DMS 273 treated with DMSO at 0.1 percent for 48 hours (cell line): Measurements from ENCODE around the gene PDCL2.
"Not testable (repeated sequence)": the region's sequence is repeated elsewhere in the genome, so short reads cannot be mapped to it uniquely, and the experiment has no call there.

Experiments used
- DNase-seq: peaks from one replicate; lab custom pipeline; 2025; lab: John Stamatoyannopoulos, UW

Gene PDCL2

GRCh38 chr4:55588160-55588559 is 3.9 kb downstream of the PDCL2 start:
- DNase-seq = no peak

DNA sequence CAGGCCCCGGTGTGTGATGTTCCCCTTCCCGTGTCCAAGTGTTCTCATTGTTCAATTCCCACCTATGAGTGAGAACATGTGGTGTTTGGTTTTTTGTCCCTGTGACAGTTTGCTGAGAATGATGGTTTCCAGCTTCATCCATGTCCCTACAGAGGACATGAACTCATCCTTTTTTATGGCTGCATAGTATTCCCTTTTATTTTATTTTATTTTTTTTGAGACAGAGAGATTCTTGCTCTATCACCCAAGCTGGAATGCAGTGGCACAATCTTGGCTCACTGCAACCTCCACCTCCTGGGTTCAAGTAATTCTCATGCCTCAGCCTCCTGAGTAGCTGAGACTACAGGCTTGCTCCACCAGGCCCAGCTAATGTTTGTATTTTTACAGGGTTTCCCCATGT is 9.3 kb downstream of the PDCL2 start:
- not testable (repeated sequence) for DNase-seq

DNA sequence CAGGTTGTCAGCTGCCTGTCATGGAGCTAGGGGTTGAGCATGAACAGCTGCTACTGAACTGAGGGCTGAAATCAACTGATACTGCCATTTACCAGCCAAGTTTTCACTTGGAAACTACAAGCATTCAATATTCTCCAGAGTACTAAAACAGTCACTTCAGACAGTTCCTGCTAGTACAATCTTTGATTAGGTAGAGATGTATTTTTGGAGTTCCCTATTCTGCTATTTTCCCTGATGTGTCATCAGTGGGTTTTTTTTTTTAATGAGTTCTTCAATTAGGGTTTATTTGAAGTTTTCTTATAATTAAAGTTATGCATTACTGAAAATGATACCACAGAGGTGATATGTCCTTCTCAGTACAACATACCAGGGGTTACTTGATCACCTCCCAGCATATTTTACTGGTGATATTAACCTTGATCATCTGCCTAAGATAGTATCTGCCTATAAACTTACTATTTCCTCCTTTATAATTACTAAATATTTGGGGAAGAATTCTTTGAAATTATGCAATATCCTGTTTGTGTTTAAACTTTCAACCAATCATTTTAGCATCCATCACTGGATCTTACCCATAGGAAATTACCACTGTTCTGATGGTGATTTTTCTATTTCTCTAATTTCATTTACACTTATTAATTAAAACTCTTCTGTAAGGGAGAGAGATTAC is 13.6 kb downstream of the PDCL2 start:
- no peak for DNase-seq

DNA sequence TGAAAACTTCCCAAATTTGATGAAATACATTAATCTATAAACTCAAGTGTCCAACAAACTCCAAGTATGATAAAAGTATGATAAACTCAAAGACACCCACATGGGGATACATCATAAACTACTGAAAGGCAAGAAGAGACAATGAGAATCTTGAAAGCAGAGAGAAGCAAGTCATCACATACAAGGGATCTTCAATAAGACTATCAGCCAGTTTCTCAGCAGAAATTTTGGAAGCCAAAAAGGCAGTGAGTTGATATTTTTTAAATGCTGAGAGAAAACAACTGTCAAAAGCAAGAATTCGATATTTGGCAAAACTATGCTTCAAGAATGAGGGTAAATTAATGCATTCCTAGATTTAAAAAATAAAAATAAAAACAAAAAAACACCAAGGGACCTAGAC is 16.5 kb downstream of the PDCL2 start:
- no peak for DNase-seq

- no peak for DNase-seq
Observed at GRCh38 chr4:55574252-55574651, 17.8 kb downstream of the PDCL2 start.

- DNase-seq = no peak
Observed at GRCh38 chr4:55571806-55572205, 20.2 kb downstream of the PDCL2 start.

- DNase-seq = no peak
Observed at GRCh38 chr4:55568905-55569504, 23.0 kb downstream of the PDCL2 start.

GRCh38 chr4:55561889-55562288 is 30.2 kb downstream of the PDCL2 start:
- no peak for DNase-seq

GRCh38 chr4:55560096-55560495 is 31.9 kb downstream of the PDCL2 start:
- no peak for DNase-seq

DNA sequence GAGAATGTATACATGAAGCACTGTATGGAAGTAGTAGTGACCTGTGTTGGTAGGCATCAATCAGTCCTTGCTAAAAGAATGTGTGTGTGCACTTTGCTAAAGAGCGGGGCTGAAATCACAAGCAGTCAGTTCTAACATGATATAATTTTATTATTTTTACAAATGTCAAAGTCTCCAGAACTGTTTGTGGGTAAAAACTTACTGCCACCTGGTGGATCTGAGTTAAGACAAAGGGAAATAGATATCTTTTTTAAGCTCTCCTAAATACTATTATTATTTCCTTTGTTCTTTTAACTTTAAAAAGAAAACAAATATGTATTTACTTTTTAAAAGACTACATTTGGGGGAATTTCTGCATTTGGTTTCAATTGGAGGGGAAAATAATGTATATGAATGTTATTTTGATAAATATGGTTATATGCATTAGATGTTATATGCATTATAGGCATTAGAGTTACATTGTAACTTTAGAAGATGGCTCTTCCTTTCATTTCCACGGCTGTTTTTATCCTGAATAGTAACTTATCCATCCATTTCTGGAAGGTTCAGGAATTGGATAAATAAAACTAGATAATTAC is 37.5 kb downstream of the PDCL2 start:
- DNase-seq = no peak

DNA sequence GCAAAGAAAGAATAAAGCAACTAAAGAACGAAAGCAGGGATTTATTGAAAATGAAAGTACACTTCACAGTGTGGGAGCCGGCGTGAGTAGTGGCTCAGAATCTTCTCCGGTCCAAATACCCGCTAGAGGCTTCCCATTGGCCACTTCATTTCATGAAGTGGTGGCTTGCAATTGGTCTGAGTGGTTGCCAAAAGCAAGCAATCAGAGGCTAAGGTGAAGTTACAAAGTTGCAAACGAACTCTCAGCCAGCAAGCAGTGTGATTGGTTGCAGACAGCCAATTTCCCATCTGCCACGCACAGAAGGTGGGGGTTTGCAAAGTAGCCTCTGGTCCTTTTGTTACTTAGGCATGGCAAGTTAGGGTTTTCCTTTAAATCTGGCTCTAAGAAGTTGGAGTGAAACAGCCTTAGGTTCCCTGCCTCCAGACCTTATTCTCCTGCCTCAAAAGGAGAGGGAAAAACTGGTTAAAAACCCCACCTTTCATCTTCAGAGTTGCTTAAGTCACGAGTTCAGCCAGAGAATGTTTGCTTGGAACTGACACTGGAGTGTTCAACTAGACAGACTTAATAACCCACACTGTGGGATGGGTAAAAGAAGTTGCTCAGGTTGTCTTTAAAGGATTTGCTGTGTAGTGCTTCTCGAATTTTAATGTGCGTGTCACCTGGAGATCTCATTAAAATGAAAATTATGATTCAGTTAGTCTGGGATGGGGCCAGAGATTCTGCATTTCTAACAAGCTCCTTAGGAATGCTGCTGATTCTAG is 38.4 kb downstream of the PDCL2 start:
- DNase-seq = peak; percentile 9

- DNase-seq = not testable (repeated sequence)
Observed at GRCh38 chr4:55551964-55552363, 40.1 kb downstream of the PDCL2 start.

DNA sequence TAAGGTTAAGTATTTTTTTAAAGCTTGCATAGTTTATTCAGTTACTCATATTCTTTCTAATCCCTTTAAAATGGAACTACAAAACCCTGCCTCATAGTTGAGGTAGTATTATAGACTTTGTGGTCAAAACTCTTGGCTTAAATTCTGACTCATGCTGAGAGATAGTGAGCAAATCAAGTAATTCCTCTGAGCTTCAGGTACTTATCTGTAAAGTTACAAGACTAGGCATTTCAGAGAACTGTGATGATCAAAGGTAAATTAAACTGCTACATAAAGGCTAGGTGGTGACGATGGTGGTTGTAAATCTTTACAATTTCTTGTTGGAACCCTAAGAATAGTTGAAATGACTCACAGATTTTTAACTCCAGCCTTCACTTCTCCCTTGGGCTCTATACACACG is 42.2 kb downstream of the PDCL2 start:
- DNase-seq = no peak

GRCh38 chr4:55547918-55548317 is 44.1 kb downstream of the PDCL2 start:
- no peak for DNase-seq

- no peak for DNase-seq
Observed at GRCh38 chr4:55547466-55547770, 44.6 kb downstream of the PDCL2 start.

DNA sequence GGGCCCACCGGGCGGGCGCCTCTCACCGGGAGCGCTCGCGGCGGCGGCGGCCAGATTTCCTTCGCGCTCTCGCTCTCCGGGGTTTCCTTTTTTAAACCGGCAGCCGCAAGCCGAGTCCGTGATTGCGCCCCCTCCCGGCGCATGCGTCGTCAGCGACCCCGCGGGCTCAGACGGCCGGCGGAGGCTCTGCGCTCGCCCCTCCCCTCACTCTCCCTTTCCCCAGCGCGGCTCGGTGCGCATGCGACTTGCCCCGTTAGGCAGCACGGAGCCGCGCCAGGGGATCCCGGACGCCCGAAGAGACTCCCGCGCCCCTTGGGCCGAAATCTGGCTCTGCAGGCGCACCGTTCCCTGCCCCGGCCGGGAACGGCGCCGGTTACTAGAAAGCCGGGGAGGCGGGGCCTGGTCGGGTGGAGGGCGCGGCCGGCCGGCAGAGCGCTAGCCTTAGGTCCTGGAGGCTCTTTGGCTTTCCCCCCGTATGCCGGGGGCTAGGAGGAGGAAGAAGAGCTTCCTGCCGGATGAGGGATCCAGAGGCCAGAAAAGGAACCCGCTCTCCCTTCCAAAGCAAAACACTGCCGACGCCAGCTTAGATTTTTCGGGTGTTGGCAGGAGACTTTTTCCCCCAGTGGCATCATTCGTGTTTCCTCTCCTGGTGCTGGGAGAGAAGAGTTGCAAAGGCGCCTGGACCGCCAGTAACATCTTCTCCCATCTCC is 45.1 kb downstream of the PDCL2 start, which contains the start of gene CLOCK:
Gene CLOCK, minus strand, starts transcription at position 154 of the 710 bp plus-strand sequence. CDS start 64,124 bp downstream, outside the sequence.
- DNase-seq = peak; percentile 64

DNA sequence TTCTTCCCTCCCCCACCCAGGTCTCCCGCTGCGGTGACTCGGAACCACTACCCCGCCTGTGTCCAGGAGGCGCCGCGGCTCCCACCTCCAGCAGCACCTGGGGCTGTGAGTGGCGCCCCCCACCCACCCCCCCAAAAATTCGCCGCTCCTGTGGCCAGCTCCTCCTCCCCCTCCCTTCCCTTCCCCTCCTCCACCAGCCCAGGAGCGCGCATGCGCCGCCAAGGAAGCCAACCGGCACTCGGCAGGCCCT is 45.6 kb downstream of the PDCL2 start:
- no peak for DNase-seq

DNA sequence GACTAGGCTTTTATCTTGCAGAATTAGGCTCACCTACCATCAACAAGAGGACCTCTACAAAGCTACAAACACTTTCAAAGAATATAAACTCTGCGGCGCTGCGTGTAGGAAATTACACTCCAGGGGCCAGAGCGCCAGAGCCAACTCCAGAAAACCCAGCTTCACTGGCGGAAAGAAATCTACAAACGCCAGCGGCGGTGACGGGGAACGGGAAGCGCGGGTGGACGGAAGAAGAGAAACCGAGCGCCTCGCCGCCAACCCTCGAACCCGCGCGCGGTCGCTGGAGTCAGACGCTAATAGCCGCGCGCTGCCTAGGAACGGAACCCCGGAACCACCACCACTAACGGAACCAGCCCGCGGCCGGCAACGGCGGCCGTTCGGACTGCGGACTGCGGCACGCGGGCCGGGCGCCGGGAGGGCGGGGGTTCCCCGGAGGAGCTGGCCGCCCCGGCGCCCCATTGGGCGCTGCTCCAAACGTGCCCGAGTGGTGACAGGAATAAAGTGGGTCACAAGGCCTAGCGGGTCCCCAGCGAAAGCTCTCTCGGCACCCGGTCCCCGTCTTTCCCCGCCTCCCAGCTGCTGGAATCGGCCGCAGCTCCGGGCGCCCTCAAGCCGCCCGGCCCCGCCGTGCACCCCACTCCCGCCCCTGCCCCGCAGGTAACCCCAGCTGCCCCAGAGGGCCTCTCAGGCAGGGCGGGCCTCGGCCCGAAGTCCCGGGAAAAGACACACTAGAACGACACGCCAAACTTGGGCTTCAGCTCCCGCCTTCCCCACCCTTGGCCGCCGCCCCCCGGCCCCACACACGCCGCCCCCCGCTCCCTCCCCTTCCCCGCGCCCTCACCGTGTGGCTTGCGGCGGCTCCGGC is 46.2 kb downstream of the PDCL2 start:
- peak; percentile 32 for DNase-seq

- no peak for DNase-seq
Observed at GRCh38 chr4:55545151-55545550, 46.9 kb downstream of the PDCL2 start.

DNA sequence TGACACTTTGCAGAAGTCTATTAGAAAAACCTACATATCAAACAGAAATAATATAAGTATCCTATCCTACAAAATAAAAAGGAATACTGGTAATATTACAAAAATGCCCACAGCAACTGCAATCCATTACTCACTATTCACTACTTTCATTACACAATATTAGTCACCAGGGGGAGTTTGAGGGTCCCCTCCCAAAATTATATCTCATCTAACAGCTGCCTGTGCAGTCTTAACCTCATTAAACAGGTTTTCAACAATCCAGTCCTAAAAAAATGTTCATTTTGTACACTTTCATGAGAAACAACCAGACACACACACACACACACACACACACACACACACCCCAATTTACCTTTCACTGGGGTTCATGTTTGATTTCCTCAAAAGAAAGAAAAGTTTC is 48.2 kb downstream of the PDCL2 start:
- no peak for DNase-seq

GRCh38 chr4:55540271-55540670 is 51.8 kb downstream of the PDCL2 start:
- DNase-seq = no peak

GRCh38 chr4:55539658-55540057 is 52.4 kb downstream of the PDCL2 start:
- no peak for DNase-seq
